Nucleus accumbens (tissue), 56 donors: ENCODE measurements around the gene CBX8.
"Not testable (repeated sequence)": the region's sequence is repeated elsewhere in the genome, so short reads cannot be mapped to it uniquely, and the experiment has no call there.

ENCODE experiments used
- DNase-seq, 56 donors: peaks; one replicate each; lab custom pipeline; 2025; lab: John Stamatoyannopoulos, UW

The CBX8 gene

DNA sequence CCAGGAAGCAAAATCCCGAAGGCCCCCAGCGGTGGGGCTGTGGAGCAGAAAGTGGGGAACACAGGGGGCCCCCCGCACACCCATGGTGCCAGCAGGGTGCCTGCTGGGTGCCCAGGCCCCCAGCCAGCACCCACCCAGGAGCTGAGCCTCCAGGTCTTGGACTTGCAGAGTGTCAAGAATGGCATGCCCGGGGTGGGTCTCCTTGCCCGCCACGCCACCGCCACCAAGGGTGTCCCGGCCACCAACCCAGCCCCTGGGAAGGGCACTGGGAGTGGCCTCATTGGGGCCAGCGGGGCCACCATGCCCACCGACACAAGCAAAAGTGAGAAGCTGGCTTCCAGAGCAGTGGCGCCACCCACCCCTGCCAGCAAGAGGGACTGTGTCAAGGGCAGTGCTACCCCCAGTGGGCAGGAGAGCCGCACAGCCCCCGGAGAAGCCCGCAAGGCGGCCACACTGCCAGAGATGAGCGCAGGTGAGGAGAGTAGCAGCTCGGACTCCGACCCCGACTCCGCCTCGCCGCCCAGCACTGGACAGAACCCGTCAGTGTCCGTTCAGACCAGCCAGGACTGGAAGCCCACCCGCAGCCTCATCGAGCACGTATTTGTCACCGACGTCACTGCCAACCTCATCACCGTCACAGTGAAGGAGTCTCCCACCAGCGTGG is 12.4 kb downstream of the CBX8 start:
- DNase-seq: no peak

DNA sequence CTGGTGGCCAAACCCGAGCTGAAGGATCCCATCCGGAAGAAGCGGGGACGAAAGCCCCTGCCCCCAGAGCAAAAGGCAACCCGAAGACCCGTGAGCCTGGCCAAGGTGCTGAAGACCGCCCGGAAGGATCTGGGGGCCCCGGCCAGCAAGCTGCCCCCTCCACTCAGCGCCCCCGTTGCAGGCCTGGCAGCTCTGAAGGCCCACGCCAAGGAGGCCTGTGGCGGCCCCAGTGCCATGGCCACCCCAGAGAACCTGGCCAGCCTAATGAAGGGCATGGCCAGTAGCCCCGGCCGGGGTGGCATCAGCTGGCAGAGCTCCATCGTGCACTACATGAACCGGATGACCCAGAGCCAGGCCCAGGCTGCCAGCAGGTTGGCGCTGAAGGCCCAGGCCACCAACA is 13.0 kb downstream of the CBX8 start:
- DNase-seq: no peak

DNA sequence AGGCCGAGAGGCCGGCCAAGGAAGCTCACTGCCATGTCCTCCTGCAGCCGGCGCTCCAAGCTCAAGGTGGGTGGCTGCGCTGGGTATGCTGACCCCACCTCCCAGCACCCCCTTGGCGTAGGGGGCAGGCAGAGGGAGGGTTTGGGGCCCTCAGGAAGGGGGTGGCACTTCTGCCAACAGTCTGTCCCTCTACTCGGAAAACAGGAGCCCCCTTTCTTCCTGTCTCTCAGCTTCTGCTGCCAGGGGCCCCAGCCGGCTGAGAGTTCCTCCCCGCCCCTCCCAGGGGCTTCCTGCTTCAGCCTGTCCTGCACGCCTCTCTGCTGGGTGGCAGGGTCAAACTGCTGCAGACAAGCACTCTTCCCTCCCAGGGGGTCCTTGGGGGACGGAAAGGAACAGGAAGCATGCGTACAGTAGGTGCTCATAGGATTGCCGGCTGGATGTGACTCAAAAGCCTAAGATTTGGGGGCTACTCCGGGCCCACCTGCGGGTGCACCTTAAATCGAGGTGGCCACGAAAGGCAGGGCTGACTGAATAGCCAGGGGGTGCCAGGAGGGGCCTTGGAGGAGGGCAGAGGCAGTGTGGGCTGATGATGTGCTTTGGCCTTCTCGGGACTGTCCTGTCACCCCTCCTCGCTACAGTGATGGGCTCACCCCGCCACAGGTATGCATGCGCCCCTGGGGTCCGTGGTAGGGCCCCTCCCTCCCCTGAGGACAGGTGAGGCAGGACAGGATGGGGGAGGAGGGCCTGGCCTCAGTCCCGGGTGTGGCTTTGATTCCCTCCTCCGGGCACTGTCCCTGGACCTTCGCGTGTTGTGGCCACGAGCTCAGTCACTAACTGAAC is 14.9 kb downstream of the CBX8 start:
- no peak for DNase-seq

DNA sequence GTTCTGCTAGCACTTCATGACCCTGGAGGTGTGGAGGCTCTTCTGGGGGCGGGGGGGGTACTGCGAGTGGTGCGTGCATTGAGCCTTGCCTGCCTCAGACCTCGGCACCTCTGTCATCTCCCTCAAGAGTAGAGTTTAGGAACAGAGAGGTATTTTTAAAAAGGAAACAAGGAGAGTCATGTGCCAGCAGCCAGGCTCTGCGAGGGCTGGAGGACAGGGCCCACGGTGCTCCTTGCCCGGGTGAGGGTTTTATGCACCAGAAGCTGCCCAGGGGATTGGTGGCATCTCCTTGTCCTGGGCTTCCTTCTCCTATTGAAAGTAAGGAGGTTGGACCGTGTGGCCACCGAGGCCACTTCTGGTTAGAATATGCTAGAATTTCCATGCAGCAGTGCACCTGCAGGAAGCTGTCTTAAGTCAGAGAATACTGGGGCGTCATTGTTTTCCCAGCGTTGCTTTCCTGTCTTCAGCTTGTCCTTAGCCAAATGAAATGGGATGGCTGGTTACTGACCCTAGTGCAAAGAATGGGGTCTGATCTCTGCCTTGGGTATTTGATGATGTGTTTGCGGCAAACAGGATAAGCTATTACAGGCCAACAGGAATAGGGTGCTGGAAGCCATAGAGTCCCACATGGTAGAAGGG is 15.7 kb downstream of the CBX8 start:
- no peak for DNase-seq

DNA sequence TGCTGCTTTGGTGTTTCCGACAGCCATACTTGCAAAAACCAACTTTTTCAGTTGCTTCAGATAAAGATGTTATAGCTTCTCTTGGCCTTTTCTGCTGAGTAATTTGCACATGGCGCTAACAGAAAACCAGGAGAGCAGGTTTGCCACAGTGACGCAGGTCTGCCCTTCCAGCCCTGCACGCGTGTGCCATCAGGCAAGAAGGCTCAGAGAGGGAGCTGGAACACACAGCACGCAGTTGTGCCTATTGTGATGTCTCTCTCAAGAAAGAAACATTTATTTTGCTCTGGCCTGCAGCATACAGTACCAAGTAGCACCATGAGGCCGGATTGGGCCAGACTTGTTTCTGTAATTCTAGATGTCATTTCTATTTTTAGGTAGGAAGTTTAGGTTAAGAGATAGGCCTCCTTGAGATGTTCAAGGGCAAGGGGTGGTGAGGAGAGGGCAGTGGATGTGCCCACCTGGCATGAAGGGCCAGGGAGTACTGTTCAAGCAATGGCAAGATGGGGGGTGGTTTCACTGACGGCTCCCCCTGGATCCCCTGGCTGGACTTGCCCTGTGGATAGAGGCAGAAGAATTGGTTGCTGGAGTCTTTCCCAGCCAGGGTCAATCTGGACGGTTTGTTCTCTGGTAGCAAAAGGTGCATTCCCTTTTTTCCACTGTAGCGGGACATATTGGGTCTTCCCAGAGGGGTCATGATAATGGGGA is 17.1 kb downstream of the CBX8 start:
- no peak for DNase-seq

DNA sequence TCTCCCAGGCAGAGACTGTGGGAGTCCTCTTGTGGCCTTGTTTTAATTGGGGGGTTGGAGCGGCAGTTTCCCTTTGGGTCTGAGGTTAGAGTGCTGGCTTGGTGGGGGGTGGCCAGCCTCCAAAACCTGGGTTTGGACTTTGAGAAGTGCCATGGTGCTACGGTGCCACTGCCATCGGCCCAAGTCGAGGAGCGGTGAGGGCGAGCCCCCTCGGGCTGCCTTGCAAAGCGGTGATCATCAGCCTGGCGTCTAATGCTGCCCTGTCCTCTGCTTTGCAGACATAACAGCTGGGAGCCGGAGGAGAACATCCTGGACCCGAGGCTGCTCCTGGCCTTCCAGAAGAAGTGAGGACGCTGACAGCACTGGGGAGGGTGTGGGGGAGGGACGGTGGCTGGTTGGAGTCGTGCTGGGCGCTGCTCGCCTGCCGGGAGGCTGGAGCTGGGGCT is 17.8 kb downstream of the CBX8 start:
- no peak for DNase-seq

DNA sequence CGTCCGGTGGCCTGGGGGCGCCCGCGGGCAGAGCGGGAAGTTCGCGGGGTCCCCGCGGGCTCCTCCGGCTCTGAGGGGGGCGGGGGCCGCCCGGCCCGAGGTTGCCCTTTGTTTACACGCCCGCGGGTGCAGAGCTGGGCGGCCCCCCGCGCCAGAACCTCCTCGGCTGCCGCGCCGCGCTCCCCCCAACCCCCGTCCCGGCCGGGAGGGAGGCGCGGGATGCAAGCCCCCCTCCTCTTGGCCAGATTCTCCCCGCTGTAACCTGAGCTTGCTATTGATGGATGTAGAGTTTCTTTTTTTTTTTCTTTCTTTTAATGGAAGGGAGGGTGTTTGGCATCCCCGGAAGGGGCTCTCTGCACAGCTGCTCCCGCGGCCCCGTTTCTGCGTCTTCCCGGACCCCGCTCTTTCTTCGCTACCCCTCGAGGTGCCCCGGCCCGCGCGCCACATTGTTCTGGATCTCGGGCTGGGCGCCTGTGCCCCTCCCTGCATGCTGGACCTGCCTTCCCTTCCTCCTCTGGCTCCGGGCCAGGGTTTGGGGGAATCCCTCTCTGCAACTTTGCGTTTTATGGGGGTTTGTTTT is 18.3 kb downstream of the CBX8 start:
- no peak for DNase-seq

DNA sequence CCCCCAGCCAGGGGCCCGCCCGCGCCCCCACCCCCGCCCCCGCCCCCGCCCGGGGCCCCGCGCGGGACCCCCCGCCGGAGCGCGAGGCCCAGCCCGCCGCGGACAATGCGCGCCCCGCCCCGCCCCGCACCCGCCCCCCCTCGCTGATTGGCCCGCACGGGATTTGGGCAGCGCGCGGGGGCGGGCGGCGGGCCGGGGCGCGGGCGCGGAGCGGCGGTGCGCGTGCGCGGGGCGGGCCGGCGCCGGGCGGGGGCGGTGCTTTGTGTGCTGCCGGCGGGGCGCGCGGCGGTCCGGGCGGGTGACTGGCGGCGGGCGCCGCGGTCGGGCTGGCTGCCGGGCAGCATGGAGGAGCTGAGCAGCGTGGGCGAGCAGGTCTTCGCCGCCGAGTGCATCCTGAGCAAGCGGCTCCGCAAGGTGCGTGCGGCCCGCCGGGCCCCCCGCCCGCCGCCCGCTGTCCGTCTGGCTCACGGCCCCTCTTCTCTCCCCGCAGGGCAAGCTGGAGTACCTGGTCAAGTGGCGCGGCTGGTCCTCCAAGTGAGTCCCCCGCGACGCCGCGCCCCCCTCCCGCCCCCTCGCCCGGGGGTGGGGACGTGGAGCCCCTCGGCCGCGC is 18.9 kb downstream of the CBX8 start, which contains the start of gene CBX2:
CBX2 (plus strand) TSS at position 255 of the 610 bp plus-strand sequence; CDS start at position 343, 88 bp downstream.
- peak in 50 of 56 donors; percentile 22 to 85 (median 64) for DNase-seq

DNA sequence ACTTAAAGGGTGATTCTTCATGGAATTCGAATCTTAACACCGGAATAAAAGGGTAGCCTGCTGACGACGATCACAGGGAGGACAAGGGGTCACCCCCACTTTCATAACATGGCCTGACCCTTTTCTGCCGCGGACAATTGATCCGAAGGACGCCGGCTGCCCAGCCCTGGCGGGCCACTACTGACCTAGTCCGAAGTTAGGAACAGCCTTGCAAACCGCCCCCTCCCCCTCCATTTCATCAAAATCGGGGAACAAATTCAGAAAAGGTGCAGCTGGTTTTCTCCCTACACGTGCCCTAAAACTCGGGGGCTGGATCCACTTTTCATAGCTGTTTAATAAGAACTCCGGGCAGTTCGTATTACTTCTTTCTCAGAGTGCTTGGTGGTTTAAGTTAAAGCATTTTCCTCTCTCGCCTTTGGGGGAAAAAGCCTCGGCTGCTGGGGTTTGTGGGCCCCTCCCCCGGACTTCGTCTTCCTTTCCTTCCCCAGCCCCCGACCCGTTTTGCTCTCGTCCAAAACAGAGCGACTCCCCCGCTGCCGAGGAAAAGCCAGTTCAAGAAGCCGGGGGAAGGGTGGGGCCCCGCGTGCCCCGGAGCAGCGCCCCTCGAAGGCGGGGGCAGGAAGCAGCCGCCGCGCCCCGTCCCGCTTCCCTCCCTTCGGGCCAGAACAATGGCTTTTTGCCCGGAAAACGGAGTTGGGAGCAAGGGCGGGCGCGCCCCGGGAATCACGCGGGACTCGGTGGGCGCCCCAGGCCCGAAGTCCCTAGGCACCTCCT is 19.6 kb downstream of the CBX8 start:
- peak in 36 of 56 donors; percentile 30 to 85 (median 62) for DNase-seq

DNA sequence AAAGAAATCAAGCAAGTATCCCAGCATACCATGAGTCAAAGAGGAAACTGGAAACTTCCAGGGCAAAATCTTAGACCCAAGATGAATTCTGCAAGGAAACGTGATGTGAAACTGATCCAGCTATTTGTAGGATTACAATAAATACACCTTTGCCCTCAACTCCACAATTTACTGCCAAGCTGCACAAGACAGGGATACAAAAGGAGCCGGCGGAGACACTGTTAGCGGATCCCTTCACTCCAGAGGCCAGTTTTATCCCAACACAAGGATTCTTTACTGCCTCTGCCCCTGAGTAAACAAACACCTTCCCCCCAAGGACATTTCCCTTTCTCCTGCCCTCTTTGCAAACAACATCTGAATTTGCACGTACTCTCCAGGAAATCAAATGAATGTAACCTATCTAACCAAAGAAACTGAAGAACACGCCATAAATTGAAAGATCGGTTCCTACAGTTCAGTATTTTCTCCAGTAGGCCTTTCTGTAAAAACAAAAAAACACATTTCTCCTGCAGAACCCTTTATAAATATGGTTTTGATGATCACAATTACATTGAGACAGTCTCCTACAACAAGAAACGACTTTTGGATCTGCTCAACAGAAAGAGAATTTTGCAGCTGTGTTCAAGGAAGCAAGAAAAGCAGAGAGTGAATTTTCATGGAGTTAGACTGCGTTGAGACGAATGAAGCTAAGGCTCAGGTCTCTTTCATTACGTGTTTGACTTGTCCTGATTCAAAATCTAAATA is 20.3 kb downstream of the CBX8 start:
- DNase-seq: no peak

DNA sequence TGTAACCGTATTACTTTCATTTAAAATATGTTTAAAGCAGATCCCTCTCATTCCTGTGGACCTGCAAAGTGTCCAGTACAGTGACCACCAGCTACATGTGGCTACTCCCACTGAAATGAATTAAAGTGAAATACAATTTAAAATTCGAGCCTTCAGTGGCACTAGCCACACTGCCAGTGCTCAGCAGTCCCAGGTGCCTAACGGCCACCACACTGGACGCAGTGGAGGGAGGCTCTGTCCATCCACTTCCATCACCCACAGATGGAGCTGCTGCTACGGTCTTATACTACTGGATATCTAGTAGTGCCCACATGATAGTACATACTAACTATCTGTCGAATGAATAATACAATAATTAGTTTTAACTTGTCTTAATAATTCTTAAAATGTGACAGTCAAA is 21.2 kb downstream of the CBX8 start:
- no peak for DNase-seq

DNA sequence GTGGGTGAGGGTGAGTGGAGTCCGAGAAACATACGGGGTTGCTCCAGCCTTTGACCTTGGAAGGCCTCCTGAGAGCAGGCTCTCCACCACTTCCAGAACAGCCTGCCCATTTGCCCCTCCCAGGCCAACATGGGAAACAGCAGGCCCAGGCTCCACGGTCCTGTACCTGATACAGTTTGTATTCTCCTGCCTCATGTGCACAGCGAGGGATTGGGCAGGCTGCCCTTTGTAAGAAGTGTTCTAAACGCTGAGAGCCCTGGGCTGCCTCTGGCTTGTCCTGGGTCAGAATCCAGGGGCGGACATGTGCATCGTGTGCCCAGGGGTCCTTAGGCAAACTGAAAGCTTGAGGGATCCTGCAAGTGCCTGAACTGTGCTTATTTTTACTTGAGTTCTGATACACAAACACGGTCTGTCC is 22.3 kb downstream of the CBX8 start:
- no peak for DNase-seq

DNA sequence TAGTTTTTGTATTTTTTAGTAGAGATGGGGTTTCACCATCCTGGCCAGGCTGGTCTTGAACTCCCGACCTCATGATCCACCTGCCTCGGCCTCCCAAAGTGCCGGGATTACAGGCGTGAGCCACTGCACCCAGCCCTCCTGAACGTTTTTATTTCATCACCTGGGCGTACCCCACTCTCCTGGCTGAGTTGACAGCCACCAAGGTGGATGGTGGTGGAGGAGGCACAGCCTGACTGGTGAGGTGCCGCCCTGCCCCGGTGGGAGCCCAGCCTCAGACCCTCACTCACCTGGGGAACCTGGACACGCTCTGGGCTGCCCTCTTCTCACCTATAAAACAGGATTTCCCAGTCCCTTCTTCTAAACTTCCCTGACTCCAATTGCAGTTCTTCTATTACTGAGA is 24.2 kb downstream of the CBX8 start:
- not testable (repeated sequence) for DNase-seq

DNA sequence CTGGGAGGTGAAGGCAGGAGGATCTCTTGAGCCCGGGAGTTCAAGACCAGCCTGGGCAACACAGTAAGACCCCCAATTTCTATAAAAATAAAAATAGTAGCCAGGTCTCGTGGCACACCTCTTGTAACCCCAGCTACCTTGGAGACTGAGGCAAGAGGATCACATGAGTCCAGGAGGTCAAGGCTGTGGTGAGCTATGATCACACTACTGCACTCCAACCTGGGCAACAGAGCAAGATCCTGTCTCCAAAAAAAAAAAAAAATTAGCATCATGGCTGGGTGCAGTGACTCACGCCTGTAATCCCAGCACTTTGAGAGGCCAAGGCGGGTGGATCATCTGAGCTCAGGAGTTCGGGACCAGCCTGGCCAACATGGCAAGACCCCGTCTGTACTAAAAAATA is 25.6 kb downstream of the CBX8 start:
- DNase-seq: no peak

DNA sequence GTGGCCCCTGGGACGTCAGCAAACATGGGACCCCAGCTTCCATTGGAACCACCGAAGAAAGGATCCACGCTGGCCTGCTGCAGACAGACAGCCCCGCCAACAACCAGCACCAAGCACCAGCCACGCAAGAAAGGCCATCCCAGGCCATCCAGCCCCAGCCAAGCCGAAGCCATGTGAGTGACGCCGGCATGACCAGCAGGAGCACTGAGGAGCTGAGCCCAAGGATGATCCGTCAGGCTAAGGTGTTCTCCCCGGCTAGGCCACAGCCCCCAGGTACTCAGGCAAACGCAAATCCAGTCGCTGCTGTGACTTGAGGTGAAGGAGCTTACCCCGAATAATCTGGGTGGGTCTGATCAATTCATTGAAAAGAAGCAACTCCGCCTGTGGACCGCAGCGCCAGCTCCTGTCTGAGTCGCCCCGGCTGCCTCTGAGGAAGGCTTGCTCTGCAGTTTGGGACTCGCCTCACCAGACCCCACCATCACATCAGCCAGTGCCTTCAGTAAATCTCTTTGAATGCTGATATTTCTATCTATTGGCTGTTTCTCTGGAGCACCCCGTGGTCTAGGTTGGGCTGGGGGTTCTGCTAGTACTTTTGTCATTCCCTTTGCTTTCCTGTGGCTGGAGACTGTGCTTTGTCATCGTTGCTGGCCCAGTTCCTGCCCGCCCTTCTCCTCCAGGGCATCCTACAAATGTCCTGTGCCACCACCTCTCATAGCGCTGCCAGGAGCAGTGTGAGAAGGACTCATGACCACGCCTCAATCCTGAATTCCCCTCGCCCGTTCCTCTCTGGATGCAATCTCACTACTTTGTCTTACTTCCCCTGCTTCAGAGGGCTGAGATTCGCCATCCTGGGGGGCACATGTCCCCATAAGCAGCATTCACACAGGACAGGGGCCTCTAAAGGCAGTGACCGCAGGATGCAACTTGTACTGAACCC is 27.0 kb downstream of the CBX8 start:
- DNase-seq: no peak

DNA sequence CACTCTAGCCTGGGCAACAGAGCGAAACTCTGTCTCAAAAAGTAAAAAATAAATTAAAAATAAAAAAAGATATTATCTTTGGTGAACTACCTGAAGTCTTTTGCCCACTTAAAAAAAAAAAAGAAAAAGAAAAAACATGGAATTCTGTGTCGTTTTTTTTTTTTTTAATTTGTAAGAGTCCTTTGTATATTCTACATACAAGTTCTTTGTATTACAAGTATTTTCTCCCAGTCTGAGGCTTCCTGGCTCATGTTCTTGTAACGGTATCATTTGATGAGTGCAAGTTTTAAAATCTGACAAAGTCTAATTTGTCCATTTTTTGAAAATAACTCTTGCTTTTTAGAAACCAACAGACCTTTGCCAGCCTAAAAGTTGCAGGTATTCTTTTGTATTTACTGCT is 31.2 kb downstream of the CBX8 start:
- no peak for DNase-seq

DNA sequence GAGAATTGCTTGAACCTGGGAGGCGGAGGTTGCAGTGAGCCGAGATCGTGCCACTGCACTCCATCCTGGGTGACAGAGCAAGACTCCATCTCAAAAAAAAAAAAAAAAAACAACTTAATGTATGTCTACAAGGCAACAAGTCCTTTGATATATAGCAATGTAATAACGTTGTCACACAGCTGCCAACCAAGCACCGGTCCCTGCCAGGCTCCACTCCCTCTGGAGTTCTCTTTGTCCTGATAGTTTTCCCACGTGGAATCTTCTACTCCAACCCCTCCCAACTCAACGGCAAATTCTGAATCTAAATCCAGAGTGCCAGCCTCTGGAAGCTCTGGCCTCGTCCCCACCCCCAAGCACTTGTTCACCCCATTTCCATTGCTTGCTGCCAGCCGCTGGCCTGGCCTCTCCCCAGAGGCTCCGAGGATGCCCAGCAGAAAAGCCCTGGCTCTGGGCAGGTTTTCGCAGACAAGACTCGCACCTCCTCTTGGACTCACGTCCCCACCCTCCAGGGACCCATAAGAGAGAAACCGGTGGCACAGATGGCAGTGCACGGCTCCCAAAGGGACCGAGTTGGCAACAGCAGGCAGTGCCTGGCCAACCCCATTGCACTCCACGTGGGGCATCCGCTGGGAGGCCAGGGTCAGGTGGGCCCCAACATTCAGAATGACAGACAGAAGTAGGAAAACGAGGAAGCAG is 34.8 kb downstream of the CBX8 start:
- no peak for DNase-seq
